Measurements from ENCODE around the gene BTBD18.

DNA sequence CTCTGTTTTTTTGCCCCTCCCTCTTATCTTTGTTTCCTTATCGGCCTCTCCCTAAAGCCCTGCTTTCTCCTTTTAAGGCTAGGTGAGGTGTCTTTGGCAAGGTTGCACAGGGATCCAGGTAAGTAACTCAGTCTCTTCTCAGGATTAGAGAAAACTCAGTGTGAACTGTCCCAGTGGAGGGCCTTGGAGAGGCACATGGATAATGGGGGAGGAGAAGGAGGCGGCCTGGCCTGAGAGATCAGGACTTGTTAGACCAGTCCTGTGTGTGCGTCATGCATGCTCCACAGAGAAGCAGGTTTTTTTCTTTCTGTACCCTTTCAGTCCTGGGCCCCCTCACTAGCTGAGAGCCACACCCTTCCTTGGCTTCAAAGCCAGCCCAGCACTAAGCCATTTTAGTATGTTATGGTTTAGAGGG lies 29.9 kb upstream of the BTBD18 start:
- TF ChIP-seq, protein P1, sequence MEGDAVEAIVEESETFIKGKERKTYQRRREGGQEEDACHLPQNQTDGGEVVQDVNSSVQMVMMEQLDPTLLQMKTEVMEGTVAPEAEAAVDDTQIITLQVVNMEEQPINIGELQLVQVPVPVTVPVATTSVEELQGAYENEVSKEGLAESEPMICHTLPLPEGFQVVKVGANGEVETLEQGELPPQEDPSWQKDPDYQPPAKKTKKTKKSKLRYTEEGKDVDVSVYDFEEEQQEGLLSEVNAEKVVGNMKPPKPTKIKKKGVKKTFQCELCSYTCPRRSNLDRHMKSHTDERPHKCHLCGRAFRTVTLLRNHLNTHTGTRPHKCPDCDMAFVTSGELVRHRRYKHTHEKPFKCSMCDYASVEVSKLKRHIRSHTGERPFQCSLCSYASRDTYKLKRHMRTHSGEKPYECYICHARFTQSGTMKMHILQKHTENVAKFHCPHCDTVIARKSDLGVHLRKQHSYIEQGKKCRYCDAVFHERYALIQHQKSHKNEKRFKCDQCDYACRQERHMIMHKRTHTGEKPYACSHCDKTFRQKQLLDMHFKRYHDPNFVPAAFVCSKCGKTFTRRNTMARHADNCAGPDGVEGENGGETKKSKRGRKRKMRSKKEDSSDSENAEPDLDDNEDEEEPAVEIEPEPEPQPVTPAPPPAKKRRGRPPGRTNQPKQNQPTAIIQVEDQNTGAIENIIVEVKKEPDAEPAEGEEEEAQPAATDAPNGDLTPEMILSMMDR (IDR thresholded peaks at IDR 0.05 in 4 of 5, conservative IDR thresholded peaks at IDR 0.05 in 1 of 5) = no peak
- no peak for TF ChIP-seq POLR2A (IDR thresholded peaks at IDR 0.05)
